Nucleus accumbens (tissue), 56 donors: Measurements from ENCODE around the gene ARHGAP18.

Experiments
- DNase-seq, 56 donors: peaks; one replicate each; lab custom pipeline; 2025; lab: John Stamatoyannopoulos, UW

ARHGAP18 gene

GRCh38 chr6:129672881-129673631, 36.9 kb downstream of the ARHGAP18 start:
- no peak for DNase-seq

- no peak for DNase-seq
Measured at GRCh38 chr6:129672341-129672682, 37.7 kb downstream of the ARHGAP18 start.

DNA sequence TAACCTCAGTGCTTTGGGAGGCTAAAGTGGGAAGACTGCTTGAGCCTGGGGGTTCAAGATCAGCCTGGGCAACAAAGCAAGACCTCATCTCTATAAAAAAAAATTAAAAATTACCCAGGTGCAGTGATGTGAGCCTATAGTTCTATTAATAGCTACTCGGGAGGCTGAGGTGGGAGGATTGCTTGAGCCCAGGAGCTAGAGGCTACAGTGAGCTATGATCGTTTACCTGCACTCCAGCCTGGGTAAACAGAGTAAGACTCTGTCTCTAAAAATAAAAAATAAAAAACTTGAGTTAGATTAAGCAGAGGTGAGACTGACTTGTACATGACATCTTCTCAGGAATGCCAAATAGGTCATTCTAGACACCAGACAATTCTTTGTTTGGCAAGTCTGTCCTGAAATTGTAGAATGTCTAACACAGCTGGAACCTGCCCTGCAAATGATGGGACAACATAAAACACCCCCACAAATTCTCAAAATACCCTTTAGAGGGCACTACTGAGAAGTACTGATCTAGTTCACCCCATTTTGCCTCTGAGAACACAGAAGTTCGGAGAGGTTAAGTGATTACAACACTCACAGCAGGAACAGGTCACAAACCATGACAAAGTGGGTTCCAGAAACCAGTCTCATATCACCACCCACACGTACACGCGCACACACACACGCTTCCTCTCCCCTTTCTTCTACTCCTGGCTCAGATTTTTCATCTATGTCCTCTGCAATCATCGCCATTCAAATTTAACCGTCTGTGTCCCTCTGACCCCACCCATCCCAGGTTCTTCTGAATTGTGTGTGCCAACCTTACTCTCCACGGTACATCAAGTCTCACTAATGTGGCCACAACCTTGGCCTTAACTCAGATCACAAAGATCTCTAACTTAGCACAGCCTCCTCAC, 38.3 kb downstream of the ARHGAP18 start:
- DNase-seq: no peak

GRCh38 chr6:129670634-129671033, 39.3 kb downstream of the ARHGAP18 start:
- no peak for DNase-seq

- DNase-seq: no peak
Measured at GRCh38 chr6:129667621-129668020, 42.4 kb downstream of the ARHGAP18 start.

DNA sequence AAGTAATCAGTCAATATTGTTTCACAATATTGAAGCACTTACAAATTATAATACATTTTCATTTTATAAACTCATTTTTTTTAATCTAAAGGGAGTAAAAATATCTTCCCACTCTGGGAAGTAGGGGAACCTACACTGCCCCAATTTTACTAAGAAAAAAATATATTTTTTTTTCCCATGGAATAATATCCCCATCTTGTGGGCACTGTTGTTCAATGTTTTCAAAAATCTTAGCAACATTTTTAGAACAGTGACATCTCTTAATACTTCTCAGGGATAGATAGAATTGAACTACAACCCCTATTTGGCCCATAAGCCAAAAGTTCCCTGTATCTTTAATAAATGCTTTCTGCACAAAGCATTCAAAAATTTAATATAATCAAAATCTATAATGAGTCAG, 42.9 kb downstream of the ARHGAP18 start:
- DNase-seq: no peak

DNA sequence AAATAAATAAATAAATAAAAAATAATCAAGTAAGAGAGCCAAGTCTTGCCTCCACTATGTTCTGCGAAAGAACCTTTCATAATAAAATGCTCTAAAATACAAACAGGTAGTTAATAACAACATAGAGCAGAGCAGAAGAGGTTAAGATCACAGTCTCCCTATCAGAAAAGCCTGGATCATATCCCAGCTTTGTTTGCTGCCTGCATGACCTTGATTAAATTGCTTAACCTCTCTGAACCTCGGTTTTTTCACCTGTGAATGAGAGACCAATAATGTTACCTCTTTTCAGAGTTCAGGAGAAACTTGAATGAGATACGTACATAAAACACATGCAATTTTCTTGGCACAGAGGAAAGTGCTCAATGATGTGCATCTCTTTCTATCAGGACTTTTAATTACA, 44.4 kb downstream of the ARHGAP18 start:
- no peak for DNase-seq

DNA sequence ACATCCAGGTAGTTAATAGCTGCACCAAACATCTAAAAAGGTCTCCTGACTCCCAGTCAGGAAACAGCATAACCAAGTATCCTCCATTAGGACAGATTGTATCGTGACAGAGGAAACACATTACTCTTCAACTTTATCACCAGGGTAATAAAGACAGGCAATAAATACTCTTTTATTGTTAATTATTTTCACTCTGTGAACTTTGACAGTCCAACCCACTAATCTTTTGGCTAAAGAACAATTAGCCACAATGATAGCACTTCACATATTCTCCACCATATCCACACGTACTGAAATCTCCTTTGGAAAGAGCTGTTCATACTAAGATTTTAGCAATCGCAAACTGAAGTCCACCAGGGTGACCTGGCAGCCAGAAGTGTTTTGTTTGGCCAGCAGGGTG, 46.4 kb downstream of the ARHGAP18 start:
- no peak for DNase-seq

- DNase-seq: no peak
Measured at GRCh38 chr6:129662980-129663431, 47.0 kb downstream of the ARHGAP18 start.

GRCh38 chr6:129662406-129662766, 47.6 kb downstream of the ARHGAP18 start:
- DNase-seq: no peak

GRCh38 chr6:129661536-129662405, 48.2 kb downstream of the ARHGAP18 start:
- peak in 9 of 56 donors; percentile 3 to 17 (median 5) for DNase-seq

GRCh38 chr6:129660346-129660676, 49.7 kb downstream of the ARHGAP18 start:
- no peak for DNase-seq

DNA sequence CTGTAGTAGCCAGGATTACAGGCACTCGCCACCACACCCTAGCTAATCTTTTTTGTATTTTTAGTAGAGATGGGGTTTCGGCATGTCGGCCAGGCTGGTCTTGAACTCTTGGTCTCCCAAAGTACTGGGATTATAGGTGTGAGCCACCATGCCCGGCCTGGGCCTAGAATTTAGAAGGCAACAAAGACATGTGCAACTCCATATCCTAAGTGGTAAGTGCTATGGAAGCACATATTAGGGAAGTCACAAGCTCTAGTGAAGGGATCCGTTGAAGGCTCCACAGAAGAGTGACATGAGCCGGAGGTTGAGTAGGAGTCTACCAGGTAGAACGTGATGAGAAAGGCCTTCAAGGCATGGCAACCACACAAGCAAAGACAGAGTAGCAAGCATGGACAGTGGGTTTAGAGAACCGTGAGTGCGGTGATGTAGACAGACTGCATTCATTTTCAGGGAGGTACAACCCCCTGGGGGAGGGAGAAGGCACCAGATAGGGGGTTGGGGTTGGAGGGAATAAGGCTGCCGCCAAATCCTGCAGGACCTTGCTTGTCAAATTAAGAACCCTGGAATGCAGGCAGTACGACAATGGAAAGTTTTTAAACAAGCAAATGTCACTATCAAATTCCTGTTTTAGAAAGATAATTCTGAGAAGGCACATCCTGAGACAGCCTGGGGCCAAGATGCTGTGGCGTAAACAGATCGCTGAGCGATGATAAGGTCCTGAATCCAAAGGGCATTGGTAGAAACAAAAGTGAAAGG, 50.2 kb downstream of the ARHGAP18 start:
- no peak for DNase-seq

- DNase-seq: no peak
Measured at GRCh38 chr6:129659167-129659566, 50.8 kb downstream of the ARHGAP18 start.

DNA sequence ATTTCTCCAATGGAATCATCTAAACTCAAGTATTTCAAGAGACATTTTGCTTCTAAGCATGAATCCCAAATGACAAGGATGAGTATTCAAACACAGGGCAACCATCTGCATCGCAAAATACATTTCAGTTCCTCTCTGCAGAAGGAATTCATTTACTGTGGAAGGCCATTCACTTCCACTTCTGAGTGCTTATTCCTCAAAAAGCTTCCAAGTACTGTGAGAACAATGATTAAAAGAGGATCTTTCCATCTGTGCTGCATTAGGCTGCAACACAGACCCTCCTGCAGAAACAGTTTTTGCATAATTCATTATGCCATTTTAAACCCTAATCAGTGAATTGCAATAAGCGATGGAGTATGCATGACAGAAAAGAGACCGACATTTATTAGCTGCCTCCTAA, 52.5 kb downstream of the ARHGAP18 start:
- no peak for DNase-seq

- DNase-seq: no peak
Measured at GRCh38 chr6:129655334-129655733, 54.6 kb downstream of the ARHGAP18 start.

DNA sequence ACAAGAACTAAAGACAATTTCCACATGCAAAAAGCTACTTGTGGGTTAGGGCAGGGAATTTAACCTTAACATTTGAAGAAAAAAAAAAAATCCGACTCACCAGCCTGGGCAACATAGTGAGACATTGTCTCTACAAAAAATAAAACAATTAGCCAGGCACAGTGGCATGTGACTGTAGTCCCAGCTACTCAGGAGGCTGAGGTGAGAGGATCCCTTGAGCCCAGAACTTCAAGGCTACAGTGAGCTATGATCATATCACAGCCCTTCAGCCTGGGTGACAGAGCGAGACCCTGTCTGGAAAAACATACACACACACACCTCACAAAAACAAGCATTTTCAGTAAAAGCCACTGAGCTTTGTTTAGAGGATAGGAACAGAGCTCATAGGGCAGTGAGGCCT, 56.2 kb downstream of the ARHGAP18 start:
- DNase-seq: no peak

DNA sequence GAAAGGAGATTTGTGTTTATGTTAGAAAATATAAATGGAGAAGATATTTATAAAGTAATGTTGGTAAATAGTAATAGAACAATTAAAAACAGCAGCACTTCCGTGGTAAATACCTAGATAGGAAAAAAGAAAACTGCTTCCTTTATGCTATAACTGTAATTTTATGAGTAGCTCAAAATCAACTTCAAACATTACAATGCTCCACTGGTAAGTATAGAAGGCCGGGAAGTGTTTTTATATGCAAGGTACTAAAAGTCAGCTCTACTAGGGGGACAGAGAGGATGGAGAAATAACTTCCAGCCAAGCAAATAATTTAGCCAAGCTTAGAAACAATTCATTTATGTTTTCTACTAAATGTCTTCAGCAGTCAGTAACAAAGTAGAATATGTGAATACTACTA, 56.7 kb downstream of the ARHGAP18 start:
- DNase-seq: no peak

GRCh38 chr6:129651291-129651691, 58.7 kb downstream of the ARHGAP18 start:
- DNase-seq: no peak

DNA sequence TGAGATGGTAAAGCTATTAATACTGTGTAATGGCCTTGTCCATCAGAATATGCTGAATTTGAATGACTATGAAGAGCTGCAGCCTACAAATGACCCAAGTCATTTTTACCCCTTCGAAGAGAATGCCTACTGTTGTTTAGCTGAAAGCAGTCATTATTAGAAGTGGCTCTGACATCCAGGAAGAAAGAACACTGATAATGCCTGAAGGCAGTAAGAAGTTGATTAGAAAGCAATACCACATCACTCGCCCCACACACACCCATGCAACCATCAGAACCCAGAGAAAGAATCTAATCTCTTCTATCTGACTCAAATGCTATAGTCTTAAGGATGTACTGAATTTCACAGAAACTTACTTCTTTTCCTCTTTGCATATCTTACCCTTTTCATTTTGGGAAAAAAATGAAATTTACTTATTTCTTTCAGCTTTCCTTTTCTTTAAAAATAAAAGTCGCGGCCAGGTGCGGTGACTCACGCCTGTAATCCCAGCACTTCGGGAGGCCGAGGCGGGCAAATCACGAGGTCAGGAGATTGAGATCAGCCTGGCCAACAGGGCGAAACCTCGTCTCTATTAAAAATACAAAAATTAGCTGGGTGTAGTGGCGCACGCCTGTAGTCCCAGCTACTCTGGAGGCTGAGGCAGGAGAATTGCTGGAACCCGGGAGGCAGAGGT, 61.0 kb downstream of the ARHGAP18 start:
- DNase-seq: no peak
